SKM-1 (cell line): ENCODE data around the gene KRTAP10-11.
"Not testable (repeated sequence)": the region's sequence is repeated elsewhere in the genome, so short reads cannot be mapped to it uniquely, and the experiment has no call there.

Source experiments
- DNase-seq: peaks from one replicate; lab custom pipeline; 2025; ENCODE audit not compliant: unreplicated experiment; lab: John Stamatoyannopoulos, UW

Gene KRTAP10-11

GRCh38 chr21:44646366-44647221 lies at the start of gene KRTAP10-11:
TSS of gene KRTAP10-11 (plus strand) at chr21:44646414. CDS start at chr21:44646459, 45 bp downstream.
- not testable (repeated sequence) for DNase-seq

GRCh38 chr21:44598061-44598460 lies 48.2 kb upstream of the KRTAP10-11 start:
- no peak for DNase-seq

GRCh38 chr21:44599264-44600029 lies 46.8 kb upstream of the KRTAP10-11 start:
- DNase-seq: no peak

GRCh38 chr21:44600118-44600978 lies 45.9 kb upstream of the KRTAP10-11 start, which contains the start of gene KRTAP10-7:
TSS of gene KRTAP10-7 (plus strand) at chr21:44600597. CDS start at chr21:44600622, 25 bp downstream.
- not testable (repeated sequence) for DNase-seq

GRCh38 chr21:44601091-44601490 lies 45.1 kb upstream of the KRTAP10-11 start:
- DNase-seq: not testable (repeated sequence)

GRCh38 chr21:44601596-44602462 lies 44.4 kb upstream of the KRTAP10-11 start:
- no peak for DNase-seq

GRCh38 chr21:44602463-44602850 lies 43.8 kb upstream of the KRTAP10-11 start:
- no peak for DNase-seq

- no peak for DNase-seq
Observed at GRCh38 chr21:44603109-44603875, 42.9 kb upstream of the KRTAP10-11 start.

- DNase-seq: no peak
Observed at GRCh38 chr21:44603911-44604310, 42.3 kb upstream of the KRTAP10-11 start.

- DNase-seq: no peak
Observed at GRCh38 chr21:44606495-44606894, 39.7 kb upstream of the KRTAP10-11 start.

- no peak for DNase-seq
Observed at GRCh38 chr21:44609193-44609592, 37.0 kb upstream of the KRTAP10-11 start.

- DNase-seq: not testable (repeated sequence)
Observed at GRCh38 chr21:44610157-44610843, 35.9 kb upstream of the KRTAP10-11 start.

- DNase-seq: no peak
Observed at GRCh38 chr21:44611551-44611950, 34.7 kb upstream of the KRTAP10-11 start.

GRCh38 chr21:44612029-44612486 lies 34.2 kb upstream of the KRTAP10-11 start, which contains the start of gene KRTAP10-8:
TSS of gene KRTAP10-8 (plus strand) at chr21:44612079. CDS start at chr21:44612101, 22 bp downstream.
- DNase-seq: no peak

GRCh38 chr21:44612669-44613229 lies 33.5 kb upstream of the KRTAP10-11 start:
- no peak for DNase-seq

GRCh38 chr21:44613386-44614155 lies 32.6 kb upstream of the KRTAP10-11 start:
- DNase-seq: no peak

- no peak for DNase-seq
Observed at GRCh38 chr21:44614161-44614631, 32.0 kb upstream of the KRTAP10-11 start.
